ENCODE data around the gene RNF169. TPM values are rescaled to one million over a fixed set of nuclear protein-coding genes. Genes with fewer than 3 reads are reported as not detected.

The RNF169 gene
- total RNA-seq, 1 donor from 2014 or later = 19.5 TPM

DNA sequence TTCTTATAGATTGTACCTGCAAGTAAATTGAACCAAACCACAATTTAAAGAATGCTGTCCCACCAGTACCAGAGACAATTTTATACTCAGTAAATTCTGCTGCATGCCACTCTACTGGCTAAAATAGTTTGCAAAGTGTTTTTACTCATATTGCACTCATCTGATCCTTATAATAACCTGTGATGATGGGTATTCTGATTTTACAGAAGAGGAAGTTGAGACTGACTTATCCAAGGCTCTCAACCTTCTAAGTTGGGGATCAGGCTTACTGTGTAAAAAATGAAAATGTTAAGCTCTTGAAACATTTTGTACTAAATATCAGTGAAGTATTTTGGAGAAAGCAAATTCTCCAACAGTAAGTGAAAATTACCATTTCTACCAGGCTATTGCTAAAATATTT lies 37.9 kb downstream of the RNF169 start:
- TF ChIP-seq, protein P1, sequence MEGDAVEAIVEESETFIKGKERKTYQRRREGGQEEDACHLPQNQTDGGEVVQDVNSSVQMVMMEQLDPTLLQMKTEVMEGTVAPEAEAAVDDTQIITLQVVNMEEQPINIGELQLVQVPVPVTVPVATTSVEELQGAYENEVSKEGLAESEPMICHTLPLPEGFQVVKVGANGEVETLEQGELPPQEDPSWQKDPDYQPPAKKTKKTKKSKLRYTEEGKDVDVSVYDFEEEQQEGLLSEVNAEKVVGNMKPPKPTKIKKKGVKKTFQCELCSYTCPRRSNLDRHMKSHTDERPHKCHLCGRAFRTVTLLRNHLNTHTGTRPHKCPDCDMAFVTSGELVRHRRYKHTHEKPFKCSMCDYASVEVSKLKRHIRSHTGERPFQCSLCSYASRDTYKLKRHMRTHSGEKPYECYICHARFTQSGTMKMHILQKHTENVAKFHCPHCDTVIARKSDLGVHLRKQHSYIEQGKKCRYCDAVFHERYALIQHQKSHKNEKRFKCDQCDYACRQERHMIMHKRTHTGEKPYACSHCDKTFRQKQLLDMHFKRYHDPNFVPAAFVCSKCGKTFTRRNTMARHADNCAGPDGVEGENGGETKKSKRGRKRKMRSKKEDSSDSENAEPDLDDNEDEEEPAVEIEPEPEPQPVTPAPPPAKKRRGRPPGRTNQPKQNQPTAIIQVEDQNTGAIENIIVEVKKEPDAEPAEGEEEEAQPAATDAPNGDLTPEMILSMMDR (IDR thresholded peaks at IDR 0.05) = no peak
- intact Hi-C loops (cut with DNase I) = no loop called here

DNA sequence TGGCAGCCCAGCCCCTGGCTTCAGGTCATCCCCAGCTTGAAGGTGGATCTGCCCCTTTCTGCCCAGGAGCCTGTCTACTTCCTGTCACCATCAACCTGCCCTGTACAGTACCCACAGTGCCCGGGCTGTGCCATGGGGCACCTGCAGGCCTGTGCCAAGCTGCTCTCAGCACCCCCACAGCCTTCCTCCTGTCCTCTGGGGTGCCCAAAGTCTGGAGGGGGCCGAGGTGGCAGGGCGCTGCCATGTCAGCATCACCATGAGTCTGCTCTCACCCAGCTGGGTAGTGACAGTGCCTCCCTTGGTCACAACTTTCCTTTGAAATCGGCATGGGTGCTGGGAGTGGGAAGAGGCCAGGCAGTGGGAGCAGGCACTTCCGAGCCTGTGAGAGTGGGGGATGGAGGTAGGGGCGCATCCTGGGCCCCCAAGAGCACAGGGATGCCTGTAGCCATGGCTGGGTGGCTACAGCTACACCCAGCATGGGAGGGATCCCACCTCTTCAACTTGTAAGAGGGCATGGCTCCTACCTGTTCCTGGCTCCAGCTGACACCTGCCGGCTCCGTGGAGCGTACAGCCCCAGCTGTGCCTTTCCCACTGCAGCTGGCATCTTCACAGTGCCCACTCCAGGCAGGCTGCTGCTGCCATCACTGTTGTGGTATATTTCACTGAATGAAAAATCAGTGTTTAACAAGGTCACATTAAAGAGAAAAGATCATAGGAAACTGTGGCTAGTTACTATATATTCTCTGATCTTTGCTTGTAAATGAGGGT lies 42.9 kb downstream of the RNF169 start:
- intact Hi-C loops (cut with DNase I) = no loop called here
- Histone ChIP-seq H3K27ac (no peak overlapping the region), H3K27me3 (no peaks in the 10 kb centered on the region), H3K36me3 (peaks cover 17 to 35% of the 10 kb centered on the region in 2 donors), H3K4me1 (no peaks in the 10 kb centered on the region), H3K9me3 (no peaks in the 10 kb centered on the region), H3K4me3 (no peak overlapping the region)
- TF ChIP-seq, protein P1 (IDR thresholded peaks at IDR 0.05) = no peak
- DNase-seq (ENCODE audit: low spot score in 2 of 2) = no peak

More for the DNA sequence above, 37.9 kb downstream of the RNF169 start:
- Histone ChIP-seq H3K27ac (no peak overlapping the region), H3K4me1 (peaks cover 2 to 5% of the 10 kb centered on the region in 2 donors), H3K36me3 (peaks cover 14 to 19% of the 10 kb centered on the region in 2 donors), H3K27me3 (no peaks in the 10 kb centered on the region), H3K9me3 (no peaks in the 10 kb centered on the region), H3K4me3 (no peak overlapping the region)
- no peak for DNase-seq (ENCODE audit: low spot score in 2 of 2)

DNA sequence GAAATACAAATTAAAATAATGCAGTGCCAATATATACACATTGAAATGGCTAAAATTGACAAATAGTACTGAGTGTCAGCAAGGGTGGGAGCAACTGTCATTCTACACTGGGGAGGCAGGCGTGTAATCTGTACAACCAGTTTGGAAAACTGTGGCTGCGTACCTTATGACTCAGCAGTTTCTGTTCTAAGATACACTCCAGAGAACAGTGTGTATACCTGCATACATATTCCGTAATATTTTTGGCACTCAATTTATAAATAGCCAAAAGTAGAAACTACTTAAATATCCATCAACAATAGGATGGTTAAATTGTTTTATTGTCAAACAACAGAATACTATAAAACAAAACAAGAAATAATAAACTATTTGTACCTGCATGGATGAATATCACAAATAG lies 57.6 kb downstream of the RNF169 start:
- H3K9me3 ChIP-seq = no peaks in the 10 kb centered on the region
- no peaks in the 10 kb centered on the region for H3K27me3 ChIP-seq
- no peak overlapping the region for H3K4me3 ChIP-seq
- no peak overlapping the region for H3K27ac ChIP-seq
- no peak for DNase-seq (ENCODE audit: low spot score in 2 of 2)
- intact Hi-C loops (cut with DNase I) = no loop called here
- TF ChIP-seq, protein P1 (IDR thresholded peaks at IDR 0.05) = no peak
- no peaks in the 10 kb centered on the region for H3K36me3 ChIP-seq
- peaks cover 0 to 8% of the 10 kb centered on the region in 2 donors for H3K4me1 ChIP-seq

DNA sequence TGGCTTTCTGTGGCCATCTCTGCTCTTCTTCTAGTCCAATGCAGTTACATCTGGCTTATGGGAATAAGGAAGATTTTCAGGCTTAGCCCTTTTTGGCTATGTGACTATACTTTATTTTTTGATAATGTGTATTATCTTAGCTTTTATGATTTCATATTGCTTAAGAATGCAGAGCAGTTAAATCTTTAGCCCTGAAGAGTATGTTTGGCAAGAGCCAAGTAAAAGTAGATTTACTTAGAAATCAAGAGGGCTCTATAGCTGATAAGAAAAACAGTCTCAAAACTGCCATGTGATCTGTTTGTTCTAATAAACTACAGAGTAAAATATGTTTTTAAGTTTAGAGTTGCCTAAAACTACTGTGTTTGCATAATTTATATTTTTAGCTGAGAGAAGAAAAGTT lies 61.2 kb downstream of the RNF169 start:
- Histone ChIP-seq H3K27me3 (no peaks in the 10 kb centered on the region), H3K9me3 (no peaks in the 10 kb centered on the region), H3K4me1 (peaks cover 0 to 8% of the 10 kb centered on the region in 2 donors), H3K4me3 (no peak overlapping the region), H3K27ac (no peak overlapping the region), H3K36me3 (no peaks in the 10 kb centered on the region)
- no peak for DNase-seq (ENCODE audit: low spot score in 2 of 2)
- TF ChIP-seq, protein P1 (IDR thresholded peaks at IDR 0.05) = no peak
- intact Hi-C loops (cut with DNase I) = no loop called here

DNA sequence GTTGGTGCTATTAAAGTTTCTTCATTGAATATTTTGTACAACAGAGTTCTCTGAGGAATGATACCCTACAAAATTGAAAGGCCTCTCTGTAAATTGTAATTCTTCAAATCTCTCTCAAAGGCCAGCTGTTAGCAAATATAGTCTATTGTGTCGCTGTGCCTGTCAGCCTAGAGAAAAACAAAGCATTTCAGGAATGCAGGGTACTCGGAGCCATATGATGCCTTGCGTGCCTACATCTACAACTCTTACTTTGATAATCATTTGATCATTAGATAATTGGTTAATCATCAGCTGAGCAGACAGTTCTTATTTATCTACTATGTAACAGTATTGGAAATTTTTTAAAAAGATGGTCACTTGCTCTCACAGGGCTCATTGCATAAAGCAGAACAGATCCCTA lies 67.3 kb downstream of the RNF169 start:
- no peak overlapping the region for H3K27ac ChIP-seq
- no peaks in the 10 kb centered on the region for H3K27me3 ChIP-seq
- H3K4me1 ChIP-seq = peaks cover 0 to 6% of the 10 kb centered on the region in 2 donors
- H3K4me3 ChIP-seq = no peak overlapping the region
- no peak for DNase-seq (ENCODE audit: low spot score in 2 of 2)
- TF ChIP-seq, protein P1 (IDR thresholded peaks at IDR 0.05) = no peak
- intact Hi-C loops (cut with DNase I) = no loop called here
- H3K36me3 ChIP-seq = no peaks in the 10 kb centered on the region
- no peaks in the 10 kb centered on the region for H3K9me3 ChIP-seq

Measured in ascending aorta (tissue), 2 donors.